Suprapubic skin (tissue), 4 donors: ENCODE results near the gene FKBP1A.

Experiments used
- EP300 ChIP-seq: sonication (generic); formaldehyde crosslinking; IDR thresholded peaks from one replicate; pipeline ENCODE4 v1.6.1; 2017; ENCODE audit warnings: antibody characterized with exemption
- POLR2A ChIP-seq, 2 donors: fragments of 450-650 bp; IDR thresholded peaks; one replicate each; pipeline ENCODE4 v1.6.1; 2017; ENCODE audit warnings: antibody characterized with exemption in 2 of 2, mild to moderate bottlenecking in 2 of 2, moderate library complexity in 2 of 2
- POLR2AphosphoS5 ChIP-seq, 3 donors: sonication (generic); formaldehyde crosslinking; IDR thresholded peaks; one replicate each; pipeline ENCODE4 v1.6.1; 2017; ENCODE audit warnings: antibody characterized with exemption in 3 of 3
- TF ChIP-seq, protein P1 (sequence below), 2 donors: fragments of 200-600 bp in 1 of 2; fragments of 450-650 bp in 1 of 2; sonication (generic) in 1 of 2; IDR thresholded peaks; one replicate each; pipeline ENCODE4 v1.5.1; 2016 to 2019; ENCODE audit warnings: antibody characterized with exemption in 2 of 2, mild to moderate bottlenecking in 1 of 2, moderate library complexity in 1 of 2

DNA sequence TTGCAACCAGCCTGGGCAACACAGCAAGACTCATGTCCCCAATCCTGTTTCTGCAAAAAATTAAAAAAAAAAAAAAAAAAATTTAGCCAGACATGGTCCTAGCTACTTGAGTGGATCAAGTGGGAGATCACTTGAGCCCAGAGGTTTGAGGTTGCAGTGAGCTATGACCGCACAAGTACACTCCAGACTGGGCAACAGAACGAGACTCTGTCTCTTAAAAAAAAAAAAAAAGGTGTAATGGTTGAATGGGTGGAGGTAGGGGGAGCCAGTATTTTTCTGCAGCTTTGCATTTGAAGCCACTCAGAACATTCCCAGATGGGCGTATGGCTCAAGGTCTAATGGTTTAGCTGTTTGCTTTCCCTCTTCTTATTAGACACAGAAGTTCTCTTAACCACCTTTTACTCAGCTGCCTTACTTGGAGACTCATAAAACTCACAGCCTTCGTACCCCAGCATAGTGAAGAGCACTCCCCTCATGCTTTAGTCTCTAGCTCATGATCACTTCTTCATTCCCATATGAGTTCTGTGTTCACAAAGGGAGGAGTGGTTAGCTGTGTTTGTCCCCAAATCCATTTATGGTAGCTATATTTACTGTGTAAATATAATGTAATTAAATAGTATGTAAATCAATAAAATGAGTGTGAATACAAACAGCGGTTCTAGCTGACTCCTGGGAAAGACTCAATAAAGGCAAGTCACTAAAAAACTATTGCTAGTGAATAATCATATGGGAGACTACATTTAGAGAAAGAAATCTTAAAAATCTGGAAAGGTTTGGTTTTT, 9.0 kb downstream of the FKBP1A start:
- TF ChIP-seq POLR2A (IDR thresholded peaks at IDR 0.05): no peak
- TF ChIP-seq, protein P1, sequence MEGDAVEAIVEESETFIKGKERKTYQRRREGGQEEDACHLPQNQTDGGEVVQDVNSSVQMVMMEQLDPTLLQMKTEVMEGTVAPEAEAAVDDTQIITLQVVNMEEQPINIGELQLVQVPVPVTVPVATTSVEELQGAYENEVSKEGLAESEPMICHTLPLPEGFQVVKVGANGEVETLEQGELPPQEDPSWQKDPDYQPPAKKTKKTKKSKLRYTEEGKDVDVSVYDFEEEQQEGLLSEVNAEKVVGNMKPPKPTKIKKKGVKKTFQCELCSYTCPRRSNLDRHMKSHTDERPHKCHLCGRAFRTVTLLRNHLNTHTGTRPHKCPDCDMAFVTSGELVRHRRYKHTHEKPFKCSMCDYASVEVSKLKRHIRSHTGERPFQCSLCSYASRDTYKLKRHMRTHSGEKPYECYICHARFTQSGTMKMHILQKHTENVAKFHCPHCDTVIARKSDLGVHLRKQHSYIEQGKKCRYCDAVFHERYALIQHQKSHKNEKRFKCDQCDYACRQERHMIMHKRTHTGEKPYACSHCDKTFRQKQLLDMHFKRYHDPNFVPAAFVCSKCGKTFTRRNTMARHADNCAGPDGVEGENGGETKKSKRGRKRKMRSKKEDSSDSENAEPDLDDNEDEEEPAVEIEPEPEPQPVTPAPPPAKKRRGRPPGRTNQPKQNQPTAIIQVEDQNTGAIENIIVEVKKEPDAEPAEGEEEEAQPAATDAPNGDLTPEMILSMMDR (IDR thresholded peaks at IDR 0.05): no peak
- no peak for TF ChIP-seq EP300
- TF ChIP-seq POLR2AphosphoS5 (IDR thresholded peaks at IDR 0.05): no peak
